ENCODE measurements around the gene SND1.

Gene SND1

DNA sequence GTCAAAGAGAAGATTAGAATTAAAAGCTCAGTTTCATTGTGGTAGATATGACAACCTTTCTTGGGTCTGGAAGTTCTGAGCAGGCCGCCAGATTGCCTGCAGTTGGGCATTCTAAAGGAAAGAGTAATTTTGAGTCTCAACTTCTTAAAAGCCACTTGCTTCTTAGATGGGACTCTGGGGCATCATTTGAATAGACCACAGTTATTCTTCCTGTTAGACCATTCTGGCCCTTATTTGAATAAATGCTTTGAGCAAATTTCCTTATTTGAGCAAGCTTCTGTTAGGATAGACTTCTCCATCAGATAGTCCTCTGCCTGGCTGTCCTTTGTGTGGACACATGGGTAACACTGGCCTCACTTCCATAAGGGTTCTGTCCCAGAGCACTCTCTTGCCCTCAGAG is 40.2 kb downstream of the SND1 start:
- H3K27me3 ChIP-seq (ENCODE audit: control insufficient read depth, low read length), result no peaks in the 10 kb centered on the region

GRCh38 chr7:127699853-127700252 is 47.9 kb downstream of the SND1 start:
- H3K36me3 ChIP-seq (ENCODE audit: control insufficient read depth, low read length), result peaks cover 100% of the 10 kb centered on the region
- H3K4me1 ChIP-seq (ENCODE audit: control insufficient read depth, low read length), result no peaks in the 10 kb centered on the region
- H4K20me1 ChIP-seq (ENCODE audit: control insufficient read depth, insufficient read depth, low read depth, low read length), result no peaks in the 10 kb centered on the region
- no peak overlapping the region for H3K4me2 ChIP-seq (ENCODE audit: low read length)
- peaks cover 57% of the 10 kb centered on the region for H3K79me2 ChIP-seq (ENCODE audit: control insufficient read depth, low read length)
- H3K27ac ChIP-seq (ENCODE audit: low read depth, low read length), result no peak overlapping the region
- no peak overlapping the region for H3K4me3 ChIP-seq (ENCODE audit: low read length)
- no peaks in the 10 kb centered on the region for H3K9me3 ChIP-seq (ENCODE audit: control insufficient read depth, insufficient read depth, low read length)
- H3F3A ChIP-seq (ENCODE audit: control insufficient read depth, insufficient read depth), result no peaks in the 10 kb centered on the region
- no peaks in the 10 kb centered on the region for H3K27me3 ChIP-seq (ENCODE audit: control insufficient read depth, low read length)
- no peaks in the 10 kb centered on the region for H3K9me2 ChIP-seq (replicated peaks; ENCODE audit: control insufficient read depth, low read length)
- no peak for TF ChIP-seq EZH2phosphoT487 (IDR thresholded peaks at IDR 0.05; ENCODE audit: borderline replicate concordance, low read length)
- TF ChIP-seq, protein P1, sequence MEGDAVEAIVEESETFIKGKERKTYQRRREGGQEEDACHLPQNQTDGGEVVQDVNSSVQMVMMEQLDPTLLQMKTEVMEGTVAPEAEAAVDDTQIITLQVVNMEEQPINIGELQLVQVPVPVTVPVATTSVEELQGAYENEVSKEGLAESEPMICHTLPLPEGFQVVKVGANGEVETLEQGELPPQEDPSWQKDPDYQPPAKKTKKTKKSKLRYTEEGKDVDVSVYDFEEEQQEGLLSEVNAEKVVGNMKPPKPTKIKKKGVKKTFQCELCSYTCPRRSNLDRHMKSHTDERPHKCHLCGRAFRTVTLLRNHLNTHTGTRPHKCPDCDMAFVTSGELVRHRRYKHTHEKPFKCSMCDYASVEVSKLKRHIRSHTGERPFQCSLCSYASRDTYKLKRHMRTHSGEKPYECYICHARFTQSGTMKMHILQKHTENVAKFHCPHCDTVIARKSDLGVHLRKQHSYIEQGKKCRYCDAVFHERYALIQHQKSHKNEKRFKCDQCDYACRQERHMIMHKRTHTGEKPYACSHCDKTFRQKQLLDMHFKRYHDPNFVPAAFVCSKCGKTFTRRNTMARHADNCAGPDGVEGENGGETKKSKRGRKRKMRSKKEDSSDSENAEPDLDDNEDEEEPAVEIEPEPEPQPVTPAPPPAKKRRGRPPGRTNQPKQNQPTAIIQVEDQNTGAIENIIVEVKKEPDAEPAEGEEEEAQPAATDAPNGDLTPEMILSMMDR (IDR thresholded peaks at IDR 0.05; ENCODE audit: low read depth, low read length, poor library complexity, severe bottlenecking), result no peak

More for the DNA sequence above, 40.2 kb downstream of the SND1 start:
- Histone ChIP-seq H3K4me2 (ENCODE audit: low read length) (peak overlapping the region; percentile 39), H3K4me3 (ENCODE audit: low read length) (peak overlapping the region; percentile 24; the same call in 1 of the 2 replicates), H3K4me1 (ENCODE audit: control insufficient read depth, low read length) (peaks cover 20% of the 10 kb centered on the region), H3K9me3 (ENCODE audit: control insufficient read depth, insufficient read depth, low read length) (no peaks in the 10 kb centered on the region), H3K36me3 (ENCODE audit: control insufficient read depth, low read length) (peaks cover 87% of the 10 kb centered on the region), H3K79me2 (ENCODE audit: control insufficient read depth, low read length) (peaks cover 85% of the 10 kb centered on the region), H4K20me1 (ENCODE audit: control insufficient read depth, insufficient read depth, low read depth, low read length) (no peaks in the 10 kb centered on the region), H3K27ac (ENCODE audit: low read depth, low read length) (no peak overlapping the region; the same call in 1 of the 2 replicates), H3K9me2 (replicated peaks; ENCODE audit: control insufficient read depth, low read length) (no peaks in the 10 kb centered on the region), H3F3A (ENCODE audit: control insufficient read depth, insufficient read depth) (no peaks in the 10 kb centered on the region)
- TF ChIP-seq, protein P1 (IDR thresholded peaks at IDR 0.05; ENCODE audit: low read depth, low read length, poor library complexity, severe bottlenecking), result no peak
- TF ChIP-seq EZH2phosphoT487 (IDR thresholded peaks at IDR 0.05; ENCODE audit: borderline replicate concordance, low read length), result no peak

DNA sequence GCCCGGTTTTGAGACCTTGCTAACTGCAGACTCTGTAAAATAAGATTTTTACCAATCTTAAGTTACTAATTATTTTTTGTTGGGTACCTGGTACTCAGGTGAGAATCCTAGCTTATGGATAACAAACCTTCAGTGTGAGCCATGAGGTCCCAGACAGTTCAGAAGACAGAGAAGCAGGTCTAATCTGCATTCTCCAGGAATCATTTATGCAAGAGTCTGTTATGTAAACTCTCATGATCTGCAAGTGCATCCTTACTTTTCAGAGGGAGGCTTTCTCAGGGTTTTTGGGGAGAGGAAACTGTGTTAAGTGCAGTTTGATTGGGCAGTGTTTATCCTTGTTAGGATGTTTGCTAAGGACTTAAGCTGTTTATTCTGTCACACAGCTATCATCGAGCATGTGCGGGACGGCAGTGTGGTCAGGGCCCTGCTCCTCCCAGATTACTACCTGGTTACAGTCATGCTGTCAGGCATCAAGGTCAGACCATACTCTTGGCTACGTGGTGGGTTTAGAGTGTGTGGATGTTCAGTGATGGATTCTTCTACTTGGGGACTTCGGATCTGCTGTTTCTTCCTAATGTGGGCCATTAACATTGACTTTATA is 50.2 kb downstream of the SND1 start:
- Histone ChIP-seq H3K27ac (ENCODE audit: low read depth, low read length) (no peak overlapping the region), H3K79me2 (ENCODE audit: control insufficient read depth, low read length) (peaks cover 35% of the 10 kb centered on the region)

More for the DNA sequence above, 50.2 kb downstream of the SND1 start:
- H3K9me2 ChIP-seq (replicated peaks; ENCODE audit: control insufficient read depth, low read length), result no peaks in the 10 kb centered on the region
- H3K36me3 ChIP-seq (ENCODE audit: control insufficient read depth, low read length), result peaks cover 96% of the 10 kb centered on the region
- no peak for TF ChIP-seq EZH2phosphoT487 (IDR thresholded peaks at IDR 0.05; ENCODE audit: borderline replicate concordance, low read length)
- TF ChIP-seq, protein P1 (IDR thresholded peaks at IDR 0.05; ENCODE audit: low read depth, low read length, poor library complexity, severe bottlenecking), result no peak
- H4K20me1 ChIP-seq (ENCODE audit: control insufficient read depth, insufficient read depth, low read depth, low read length), result no peaks in the 10 kb centered on the region
- H3K4me2 ChIP-seq (ENCODE audit: low read length), result no peak overlapping the region
- peaks cover 3% of the 10 kb centered on the region; the same call in 1 of the 2 replicates for H3F3A ChIP-seq (ENCODE audit: control insufficient read depth, insufficient read depth)
- H3K9me3 ChIP-seq (ENCODE audit: control insufficient read depth, insufficient read depth, low read length), result no peaks in the 10 kb centered on the region
- H3K27me3 ChIP-seq (ENCODE audit: control insufficient read depth, low read length), result no peaks in the 10 kb centered on the region
- H3K4me1 ChIP-seq (ENCODE audit: control insufficient read depth, low read length), result no peaks in the 10 kb centered on the region
- no peak overlapping the region for H3K4me3 ChIP-seq (ENCODE audit: low read length)
